Measurements from ENCODE around the gene FOXC2.

DNA sequence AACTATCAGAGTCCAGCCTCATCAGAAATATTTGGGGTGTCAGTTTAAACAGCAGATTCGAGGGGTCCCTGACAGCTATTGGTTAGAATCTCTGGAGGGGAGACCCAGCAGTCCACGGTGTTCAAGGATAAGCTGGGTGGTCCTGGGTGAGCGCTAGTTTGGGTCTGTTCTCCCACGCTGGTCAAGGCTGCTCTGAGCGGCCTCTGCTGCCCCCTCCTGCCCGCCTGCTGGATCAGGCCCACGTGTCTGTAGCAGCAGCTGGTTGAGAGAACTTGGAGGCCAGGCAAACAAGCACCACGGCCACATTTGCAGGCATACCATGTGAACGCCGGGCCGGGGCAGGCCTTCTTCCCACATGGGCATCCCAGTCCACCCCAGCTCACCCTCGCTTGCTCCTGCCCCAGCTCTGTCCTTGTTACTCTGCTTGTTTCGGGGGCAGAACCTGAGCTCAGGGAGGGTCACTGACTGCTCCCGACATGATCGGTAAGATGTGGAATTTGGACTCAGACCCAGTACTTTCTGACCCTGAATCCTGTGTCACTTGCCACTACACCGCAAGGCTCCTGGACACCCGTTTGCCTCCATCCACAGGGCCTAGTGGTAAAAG lies 48.9 kb upstream of the FOXC2 start:
- TF ChIP-seq POLR2AphosphoS5 (IDR thresholded peaks at IDR 0.05; ENCODE audit: insufficient read depth, low read depth, low read length) (no peak), CTCF (IDR thresholded peaks at IDR 0.05; ENCODE audit: extremely low read depth in 1 of 2, insufficient read depth in 1 of 2, low read depth in 1 of 2, low read length in 2 of 2) (peak; percentile 87 to 95), POLR2A (IDR thresholded peaks at IDR 0.05; ENCODE audit: low read depth, low read length) (no peak)

Data from endothelial cell of umbilical vein (primary cell).